Measurements from ENCODE around the gene NLRP6.

DNA sequence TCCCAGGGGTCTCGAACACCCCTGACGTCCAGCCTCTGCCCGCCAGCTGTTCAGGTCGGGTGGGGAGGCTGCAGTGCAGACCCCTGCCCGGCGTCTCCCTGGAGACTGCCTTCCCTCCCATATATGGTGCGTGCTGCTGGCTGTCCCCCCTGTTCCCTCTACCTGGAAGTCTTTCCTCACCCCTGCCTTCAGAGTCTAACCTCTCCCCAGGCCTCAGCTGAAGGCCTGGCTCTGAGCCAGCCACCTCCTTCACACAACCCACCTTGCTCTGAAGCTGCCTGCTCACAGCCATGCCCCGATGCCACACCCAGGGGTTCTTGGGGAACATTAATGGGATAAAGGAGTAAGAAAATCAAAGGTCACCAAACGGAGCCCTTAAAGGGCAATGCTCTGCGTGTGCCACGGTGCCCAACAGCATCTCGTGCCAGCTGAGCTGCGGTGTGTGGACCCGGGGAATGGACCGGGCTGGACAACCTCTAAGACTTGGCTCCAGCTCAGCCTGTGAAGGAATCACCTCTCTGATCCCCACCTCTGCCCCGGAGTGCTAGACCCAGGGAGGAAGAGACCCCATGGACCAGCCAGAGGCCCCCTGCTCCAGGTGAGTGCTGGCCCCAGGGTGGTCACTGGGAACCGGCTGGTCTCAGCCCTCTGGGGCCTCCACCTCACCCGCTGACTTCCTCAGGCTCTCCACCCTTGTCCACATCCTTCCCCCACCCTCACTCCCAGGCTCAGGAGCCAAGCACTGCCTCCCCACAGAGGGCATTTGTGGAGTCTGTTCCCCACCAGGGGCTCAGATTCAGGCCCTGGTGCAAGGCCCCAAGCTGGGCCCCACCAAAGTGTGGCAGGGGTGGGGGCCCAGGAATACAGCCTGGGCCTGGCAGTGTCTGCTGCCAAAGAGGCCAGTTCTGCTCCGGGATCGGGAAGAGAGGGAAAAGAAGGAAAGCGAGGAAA lies at the start of gene NLRP6:
- TF ChIP-seq, protein P1, sequence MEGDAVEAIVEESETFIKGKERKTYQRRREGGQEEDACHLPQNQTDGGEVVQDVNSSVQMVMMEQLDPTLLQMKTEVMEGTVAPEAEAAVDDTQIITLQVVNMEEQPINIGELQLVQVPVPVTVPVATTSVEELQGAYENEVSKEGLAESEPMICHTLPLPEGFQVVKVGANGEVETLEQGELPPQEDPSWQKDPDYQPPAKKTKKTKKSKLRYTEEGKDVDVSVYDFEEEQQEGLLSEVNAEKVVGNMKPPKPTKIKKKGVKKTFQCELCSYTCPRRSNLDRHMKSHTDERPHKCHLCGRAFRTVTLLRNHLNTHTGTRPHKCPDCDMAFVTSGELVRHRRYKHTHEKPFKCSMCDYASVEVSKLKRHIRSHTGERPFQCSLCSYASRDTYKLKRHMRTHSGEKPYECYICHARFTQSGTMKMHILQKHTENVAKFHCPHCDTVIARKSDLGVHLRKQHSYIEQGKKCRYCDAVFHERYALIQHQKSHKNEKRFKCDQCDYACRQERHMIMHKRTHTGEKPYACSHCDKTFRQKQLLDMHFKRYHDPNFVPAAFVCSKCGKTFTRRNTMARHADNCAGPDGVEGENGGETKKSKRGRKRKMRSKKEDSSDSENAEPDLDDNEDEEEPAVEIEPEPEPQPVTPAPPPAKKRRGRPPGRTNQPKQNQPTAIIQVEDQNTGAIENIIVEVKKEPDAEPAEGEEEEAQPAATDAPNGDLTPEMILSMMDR (conservative IDR thresholded peaks at IDR 0.05; ENCODE audit: low read length) = no peak
- TF ChIP-seq EZH2phosphoT487 (IDR thresholded peaks at IDR 0.05; ENCODE audit: borderline replicate concordance, low read depth, low read length) = no peak

Data from OCI-LY7 (cell line).